Endothelial cell of umbilical vein (primary cell): Measurements from ENCODE around the gene MTMR3.

Source experiments
- GATA2 ChIP-seq: IDR thresholded peaks from 2 replicates; pipeline ENCODE4 v1.7.0; 2011; ENCODE audit warnings: low read depth, mild to moderate bottlenecking, moderate library complexity, mixed read lengths, low read length; ENCODE audit not compliant: insufficient read length, insufficient read depth
- POLR2A ChIP-seq: IDR thresholded peaks from 2 replicates; pipeline ENCODE4 v1.6.1; 2012; ENCODE audit warnings: low read depth, mild to moderate bottlenecking, control low read depth, low read length

DNA sequence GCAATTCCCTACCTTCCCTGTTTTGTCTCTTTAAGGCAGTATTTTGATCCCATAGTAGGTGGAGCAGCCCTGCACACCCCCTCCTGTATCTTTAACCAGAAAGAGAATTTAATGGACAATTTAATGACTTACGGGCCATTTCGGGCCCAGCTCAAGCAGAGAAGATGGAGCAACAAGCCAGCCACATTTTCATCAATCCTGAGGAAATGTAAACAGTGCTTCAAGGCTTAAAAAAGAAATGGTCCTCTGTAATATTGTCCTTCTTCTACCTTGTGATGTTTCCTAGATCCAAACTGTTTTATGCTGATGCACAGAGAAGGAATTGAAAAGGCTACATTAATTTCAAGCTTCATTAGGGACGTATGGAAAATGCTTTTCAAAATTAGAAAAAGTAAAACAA is 88.6 kb downstream of the MTMR3 start:
- no peak for TF ChIP-seq POLR2A
- no peak for TF ChIP-seq GATA2
